Measurements from ENCODE around the gene ARHGEF39. TPM values are rescaled to one million over a fixed set of nuclear protein-coding genes. Genes with fewer than 3 reads are reported as not detected.

ARHGEF39 gene
- total and polyA plus RNA-seq, 7 experiments from 2014 or later = 0.11 to 10.4 (median 0.44) TPM; not detected in 2

GRCh38 chr9:35695943-35696401 is 31.0 kb upstream of the ARHGEF39 start:
- Histone ChIP-seq H3K27me3 (ENCODE audit: control insufficient read depth in 2 of 2, insufficient read depth in 2 of 2, low read length in 2 of 2) (no peaks in the 10 kb centered on the region), H3K4me1 (ENCODE audit: control insufficient read depth in 2 of 2, insufficient read depth in 2 of 2, low read length in 2 of 2) (peaks cover 5 to 10% of the 10 kb centered on the region in 2 donors), H3K27ac (ENCODE audit: low read depth, low read length) (no peak overlapping the region), H3K4me3 (ENCODE audit: low read length) (no peak overlapping the region), H3K36me3 (ENCODE audit: control insufficient read depth in 2 of 3, insufficient read depth in 3 of 3, low read length in 3 of 3) (peaks cover 12 to 44% (median 13%) of the 10 kb centered on the region in 3 experiments), H3K9me3 (ENCODE audit: control insufficient read depth in 2 of 3, low read length in 3 of 3) (no peaks in the 10 kb centered on the region)
- Mint-ChIP-seq H3K36me3 (peaks cover 0 to 23% (median 0%) of the 10 kb centered on the region in 5 donors), H3K4me1 (peaks cover 13 to 21% (median 19%) of the 10 kb centered on the region in 7 donors), H3K27me3 (no peaks in the 10 kb centered on the region), H3K9me3 (no peaks in the 10 kb centered on the region), H3K27ac (peak overlapping the region in 2 of 9 donors; percentile 79 to 85), H3K4me3 (no peak overlapping the region)
- ChIA-PET CTCF (interaction anchor here (0.6 to 7.1 kb wide), 29 partner anchors 8 to 711 kb away, joined by 3 to 107 read pairs (median 4); partner anchors contain the start of genes ARHGEF39, CA9, CCDC107 and CD72), POLR2A (interaction anchor here (0.7 to 4.0 kb wide), 7 partner anchors 8 to 80 kb away, joined by 3 to 36 read pairs (median 11); partner anchors contain the start of genes CREB3, SIT1 and TLN1)
- ATAC-seq = no peak
- intact Hi-C loops (cut with micrococcal nuclease) = loop anchor here (1.0 to 2.0 kb wide), 8 partner anchors 33 to 186 kb away; partner anchors contain the start of genes CCDC107 (in 2 of the 2) and RMRP (in 2 of the 2)
- no peak for DNase-seq

GRCh38 chr9:35691757-35692301 is 26.8 kb upstream of the ARHGEF39 start:
- Mint-ChIP-seq H3K27me3 (no peaks in the 10 kb centered on the region), H3K4me1 (peaks cover 21 to 37% (median 30%) of the 10 kb centered on the region in 7 donors), H3K27ac (peak overlapping the region in 8 of 9 donors; percentile 10 to 95 (median 64)), H3K4me3 (peak overlapping the region; percentile 70 to 94 (median 88)), H3K9me3 (no peaks in the 10 kb centered on the region), H3K36me3 (peaks cover 0 to 6% (median 0%) of the 10 kb centered on the region in 5 donors)
- no peak for DNase-seq
- H3K36me3 ChIP-seq (ENCODE audit: control insufficient read depth in 2 of 3, insufficient read depth in 3 of 3, low read length in 3 of 3) = peaks cover 0 to 3% (median 0%) of the 10 kb centered on the region in 3 experiments
- H3K4me3 ChIP-seq (ENCODE audit: low read length) = no peak overlapping the region
- ATAC-seq = no peak
- ChIA-PET CTCF (interaction anchor here (0.5 to 5.4 kb wide), 9 partner anchors 10 to 1058 kb away, joined by 3 to 29 read pairs (median 3); partner anchors contain the start of genes CCDC107 and RMRP), POLR2A (interaction anchor here (0.8 to 2.8 kb wide), 11 partner anchors 9 to 87 kb away, joined by 3 to 13 read pairs (median 5); partner anchors contain the start of genes ARHGEF39, CCDC107, RMRP and SIT1)
- peaks cover 5% of the 10 kb centered on the region in 2 donors for H3K4me1 ChIP-seq (ENCODE audit: control insufficient read depth in 2 of 2, insufficient read depth in 2 of 2, low read length in 2 of 2)
- no peaks in the 10 kb centered on the region for H3K9me3 ChIP-seq (ENCODE audit: control insufficient read depth in 2 of 3, low read length in 3 of 3)
- no peaks in the 10 kb centered on the region for H3K27me3 ChIP-seq (ENCODE audit: control insufficient read depth in 2 of 2, insufficient read depth in 2 of 2, low read length in 2 of 2)
- H3K27ac ChIP-seq (ENCODE audit: low read depth, low read length) = no peak overlapping the region
- intact Hi-C loops (cut with micrococcal nuclease) = loop anchor here (1.0 to 2.0 kb wide), 3 partner anchors 15 to 75 kb away; partner anchors contain the start of genes CCDC107 (in 2 of the 2) and RMRP (in 2 of the 2)

GRCh38 chr9:35691334-35691650 is 26.3 kb upstream of the ARHGEF39 start:
- ChIA-PET POLR2A (interaction anchor here (0.9 to 2.8 kb wide), 12 partner anchors 16 to 121 kb away, joined by 3 to 13 read pairs (median 4); partner anchors contain the start of genes ARHGEF39, CCDC107, RMRP and SIT1), CTCF (interaction anchor here (0.6 to 5.4 kb wide), 5 partner anchors 33 to 1057 kb away, joined by 3 to 29 read pairs (median 3); partner anchors contain the start of genes CCDC107 and RMRP)
- DNase-seq (peak in 1 of 9 donors; percentile 7), ATAC-seq (peak; percentile 28)
- peak overlapping the region; percentile 80 to 94 (median 88) for H3K4me3 Mint-ChIP-seq
- Histone ChIP-seq H3K36me3 (ENCODE audit: control insufficient read depth in 2 of 3, insufficient read depth in 3 of 3, low read length in 3 of 3) (no peaks in the 10 kb centered on the region), H3K27me3 (ENCODE audit: control insufficient read depth in 2 of 2, insufficient read depth in 2 of 2, low read length in 2 of 2) (no peaks in the 10 kb centered on the region), H3K4me1 (ENCODE audit: control insufficient read depth in 2 of 2, insufficient read depth in 2 of 2, low read length in 2 of 2) (peaks cover 0 to 5% of the 10 kb centered on the region in 2 donors), H3K4me3 (ENCODE audit: low read length) (peak overlapping the region; percentile 65), H3K9me3 (ENCODE audit: control insufficient read depth in 2 of 3, low read length in 3 of 3) (no peaks in the 10 kb centered on the region), H3K27ac (ENCODE audit: low read depth, low read length) (peak overlapping the region; percentile 70)
- H3K27ac Mint-ChIP-seq = peak overlapping the region; percentile 10 to 95 (median 74)
- peaks cover 16 to 32% (median 26%) of the 10 kb centered on the region in 7 donors for H3K4me1 Mint-ChIP-seq
- peaks cover 0 to 2% (median 0%) of the 10 kb centered on the region in 5 donors for H3K36me3 Mint-ChIP-seq
- no peaks in the 10 kb centered on the region for H3K9me3 Mint-ChIP-seq
- intact Hi-C loops (cut with micrococcal nuclease) = loop anchor here (1.0 to 2.0 kb wide), 3 partner anchors 14 to 74 kb away; partner anchors contain the start of genes CCDC107 (in 2 of the 2) and RMRP (in 2 of the 2)
- H3K27me3 Mint-ChIP-seq = no peaks in the 10 kb centered on the region

GRCh38 chr9:35690614-35691333 is 25.8 kb upstream of the ARHGEF39 start:
- no peaks in the 10 kb centered on the region for H3K27me3 ChIP-seq (ENCODE audit: control insufficient read depth in 2 of 2, insufficient read depth in 2 of 2, low read length in 2 of 2)
- peak overlapping the region; percentile 70 for H3K27ac ChIP-seq (ENCODE audit: low read depth, low read length)
- Mint-ChIP-seq H3K9me3 (no peaks in the 10 kb centered on the region), H3K4me3 (peak overlapping the region; percentile 80 to 94 (median 88)), H3K27ac (peak overlapping the region; percentile 10 to 95 (median 74)), H3K27me3 (no peaks in the 10 kb centered on the region), H3K36me3 (peaks cover 0 to 1% (median 0%) of the 10 kb centered on the region in 5 donors), H3K4me1 (peaks cover 16 to 31% (median 25%) of the 10 kb centered on the region in 7 donors)
- intact Hi-C loops (cut with micrococcal nuclease) = loop anchor here (1.0 to 2.0 kb wide), 4 partner anchors 14 to 74 kb away; partner anchors contain the start of genes CCDC107 (in 2 of the 2) and RMRP (in 2 of the 2)
- H3K4me3 ChIP-seq (ENCODE audit: low read length) = peak overlapping the region; percentile 65
- DNase-seq (peak in 7 of 9 donors; percentile 21 to 52 (median 31)), ATAC-seq (peak; percentile 50)
- H3K9me3 ChIP-seq (ENCODE audit: control insufficient read depth in 2 of 3, low read length in 3 of 3) = no peaks in the 10 kb centered on the region
- ChIA-PET CTCF (interaction anchor here (5.4 kb wide), 1 partner anchor 32 kb away, joined by 29 read pairs; the partner anchor contains the start of genes CCDC107 and RMRP), POLR2A (interaction anchor here (0.7 to 2.8 kb wide), 14 partner anchors 16 to 122 kb away, joined by 3 to 13 read pairs (median 4); partner anchors contain the start of genes ARHGEF39, CCDC107, RMRP and SIT1)
- no peaks in the 10 kb centered on the region for H3K36me3 ChIP-seq (ENCODE audit: control insufficient read depth in 2 of 3, insufficient read depth in 3 of 3, low read length in 3 of 3)
- H3K4me1 ChIP-seq (ENCODE audit: control insufficient read depth in 2 of 2, insufficient read depth in 2 of 2, low read length in 2 of 2) = peaks cover 0 to 5% of the 10 kb centered on the region in 2 donors

- POLR2A ChIA-PET = interaction anchor here (0.7 to 2.8 kb wide), 9 partner anchors 15 to 122 kb away, joined by 3 to 13 read pairs (median 4); partner anchors contain the start of genes CCDC107, RMRP, SIT1 and SPAG8
- H3K27ac Mint-ChIP-seq = peak overlapping the region in 4 of 9 donors; percentile 12 to 82 (median 60)
- no peaks in the 10 kb centered on the region for H3K9me3 ChIP-seq (ENCODE audit: control insufficient read depth in 2 of 3, low read length in 3 of 3)
- peaks cover 0 to 1% (median 0%) of the 10 kb centered on the region in 3 experiments for H3K36me3 ChIP-seq (ENCODE audit: control insufficient read depth in 2 of 3, insufficient read depth in 3 of 3, low read length in 3 of 3)
- H3K27ac ChIP-seq (ENCODE audit: low read depth, low read length) = peak overlapping the region; percentile 70
- CTCF ChIA-PET = interaction anchor here (5.4 kb wide), 1 partner anchor 32 kb away, joined by 29 read pairs; the partner anchor contains the start of genes CCDC107 and RMRP
- peaks cover 0 to 5% of the 10 kb centered on the region in 2 donors for H3K4me1 ChIP-seq (ENCODE audit: control insufficient read depth in 2 of 2, insufficient read depth in 2 of 2, low read length in 2 of 2)
- intact Hi-C loops (cut with micrococcal nuclease) = loop anchor here (1.0 to 2.0 kb wide), 3 partner anchors 13 to 73 kb away; no protein-coding TSS in a partner anchor
- no peaks in the 10 kb centered on the region for H3K27me3 Mint-ChIP-seq
- no peaks in the 10 kb centered on the region for H3K9me3 Mint-ChIP-seq
- peak overlapping the region; percentile 65 for H3K4me3 ChIP-seq (ENCODE audit: low read length)
- peaks cover 0 to 1% (median 0%) of the 10 kb centered on the region in 5 donors for H3K36me3 Mint-ChIP-seq
- DNase-seq (peak in 1 of 9 donors; percentile 15), ATAC-seq (peak; percentile 18)
- H3K4me1 Mint-ChIP-seq = peaks cover 16 to 31% (median 25%) of the 10 kb centered on the region in 7 donors
- peak overlapping the region; percentile 80 to 94 (median 86) for H3K4me3 Mint-ChIP-seq
- H3K27me3 ChIP-seq (ENCODE audit: control insufficient read depth in 2 of 2, insufficient read depth in 2 of 2, low read length in 2 of 2) = no peaks in the 10 kb centered on the region
These were observed 25.3 kb upstream of the ARHGEF39 start for GRCh38 chr9:35690294-35690613.

Measured in naive thymus-derived CD4-positive, alpha-beta T cell (primary cell).